NCI-H446 treated with DMSO at 0.1 percent for 48 hours (cell line): ENCODE results near the gene SAMMSON.

Experiments used
- DNase-seq: peaks from one replicate; lab custom pipeline; 2025; lab: John Stamatoyannopoulos, UW

Gene SAMMSON

DNA sequence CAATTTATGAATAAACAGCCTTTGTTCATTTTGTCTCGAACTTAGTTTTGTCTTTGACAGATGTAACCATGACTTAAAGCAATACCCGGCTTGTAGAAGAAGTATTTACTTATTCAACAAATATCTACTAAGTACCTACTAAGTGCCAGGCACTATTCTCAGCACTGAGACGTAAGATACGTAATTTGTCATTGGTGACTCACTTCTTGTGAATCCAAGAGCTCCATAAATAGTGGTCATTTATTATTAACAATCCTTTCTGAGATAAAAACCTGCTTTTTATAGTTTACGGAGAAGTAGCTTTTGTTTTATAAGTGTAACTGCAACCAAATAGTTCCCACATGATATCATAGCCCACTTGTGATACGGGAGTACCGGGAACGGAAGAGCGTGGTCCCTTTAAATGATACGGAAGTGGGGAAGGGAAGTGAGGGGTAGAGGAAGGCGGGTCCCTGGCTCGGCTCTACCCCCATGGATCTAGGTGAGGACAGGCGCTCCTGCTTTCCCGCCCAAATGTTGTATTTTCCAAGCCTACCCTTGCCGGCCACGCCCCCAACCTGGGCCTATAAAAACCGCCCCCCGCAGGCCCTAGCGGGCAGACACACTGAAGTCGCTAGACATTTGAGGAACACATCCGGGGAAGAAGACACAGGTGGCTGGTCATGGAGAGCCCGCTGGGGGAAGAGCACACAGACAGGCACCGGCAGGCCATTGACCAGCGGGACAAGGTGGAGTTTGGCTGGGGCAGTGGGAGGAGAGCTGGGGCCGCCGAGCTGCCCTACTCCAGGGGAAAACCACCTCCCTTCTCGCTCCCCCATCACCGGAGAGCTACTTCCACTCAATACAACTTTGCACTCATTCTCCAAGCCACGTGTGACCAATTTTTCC is at the start of gene SAMMSON:
SAMMSON (plus strand) TSS at position 594 of the 888 bp plus-strand sequence.
- no peak for DNase-seq

DNA sequence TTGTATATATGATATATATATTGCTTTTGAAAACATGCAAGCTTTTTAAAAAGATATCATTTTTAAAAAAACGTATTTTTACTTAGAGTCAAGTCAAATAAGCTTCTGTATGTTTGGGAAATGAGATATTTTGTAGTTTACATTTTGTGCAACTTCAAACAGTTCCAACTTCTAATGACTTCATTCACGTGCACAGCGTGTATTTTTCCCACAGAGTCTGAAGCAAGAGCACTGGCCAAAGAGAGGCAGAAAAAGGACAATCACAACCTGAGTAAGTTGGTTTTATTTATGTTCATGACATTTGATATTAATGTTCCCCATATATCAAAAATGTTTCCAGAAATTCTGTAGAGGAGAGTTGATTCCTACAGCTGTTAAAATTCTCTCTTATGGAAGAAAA is 47.9 kb upstream of the SAMMSON start:
- DNase-seq, result no peak

- DNase-seq, result no peak
These were observed 40.0 kb upstream of the SAMMSON start for GRCh38 chr3:69959581-69959980.

- DNase-seq, result no peak
These were observed 37.7 kb upstream of the SAMMSON start for GRCh38 chr3:69961706-69962439.

- no peak for DNase-seq
These were observed 35.9 kb upstream of the SAMMSON start for GRCh38 chr3:69963643-69964042.

GRCh38 chr3:69967156-69967555 is 32.4 kb upstream of the SAMMSON start:
- DNase-seq, result no peak

DNA sequence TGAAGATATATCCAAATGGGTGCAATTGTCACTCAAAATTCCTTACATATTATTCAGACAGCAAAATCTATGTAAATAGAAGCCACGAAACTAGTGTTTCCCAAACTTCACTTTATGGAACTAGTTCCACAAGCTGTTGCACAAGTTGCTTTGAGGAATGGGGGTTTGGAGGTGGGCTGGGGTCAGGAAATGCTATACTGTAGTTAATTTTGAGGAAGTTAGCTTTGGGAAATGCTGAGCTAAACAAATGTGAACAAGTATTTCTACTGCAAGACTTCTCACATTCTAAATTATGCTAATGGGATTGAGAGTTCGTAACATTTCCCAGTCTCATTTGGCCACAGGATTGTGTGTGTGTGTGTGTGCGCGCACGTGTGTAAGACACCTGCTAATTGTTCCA is 28.7 kb upstream of the SAMMSON start:
- no peak for DNase-seq

GRCh38 chr3:69972672-69973071 is 26.9 kb upstream of the SAMMSON start:
- no peak for DNase-seq

GRCh38 chr3:69976021-69976420 is 23.5 kb upstream of the SAMMSON start:
- DNase-seq, result no peak

- no peak for DNase-seq
These were observed 15.8 kb upstream of the SAMMSON start for GRCh38 chr3:69983546-69984265.

GRCh38 chr3:69985266-69985665 is 14.3 kb upstream of the SAMMSON start:
- no peak for DNase-seq

GRCh38 chr3:69986419-69986818 is 13.1 kb upstream of the SAMMSON start:
- no peak for DNase-seq

DNA sequence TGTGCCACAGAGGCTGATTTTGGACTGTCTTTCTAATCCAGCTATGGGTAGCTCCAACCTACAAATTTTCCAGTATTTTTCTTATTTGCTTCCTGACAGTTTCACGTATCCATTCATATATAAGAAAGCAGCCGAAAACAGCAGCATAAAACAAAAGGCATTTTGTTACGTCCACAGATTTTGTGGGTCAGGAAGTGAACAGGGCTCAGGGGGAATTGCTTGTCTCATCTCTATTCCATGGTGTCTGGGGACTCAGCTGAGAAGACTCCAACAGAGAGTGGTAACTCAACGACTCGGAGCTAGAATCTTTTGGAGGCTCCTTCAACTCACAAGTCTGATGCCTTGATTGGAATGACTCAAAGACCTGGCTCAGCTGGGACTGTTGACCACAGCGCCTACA is 11.7 kb upstream of the SAMMSON start:
- DNase-seq, result no peak

DNA sequence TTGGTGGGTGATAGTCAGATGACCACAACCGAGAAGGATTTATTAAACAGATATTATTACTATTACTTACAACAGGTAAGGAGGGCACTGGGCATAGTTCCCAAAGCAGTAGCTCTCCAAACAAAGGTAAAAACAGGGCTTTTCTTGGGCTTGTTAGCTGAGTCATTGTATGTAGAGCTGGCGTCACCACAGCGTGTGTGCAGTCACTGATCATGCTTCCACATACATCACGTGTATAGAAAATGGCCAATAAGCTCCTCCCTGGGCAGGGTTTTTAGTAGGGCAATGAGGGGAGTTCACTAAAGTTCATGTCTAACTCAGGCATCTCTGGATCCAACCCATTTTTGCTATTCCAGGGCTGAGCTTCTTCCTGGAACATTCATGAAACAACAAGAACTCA is 5.8 kb upstream of the SAMMSON start:
- DNase-seq, result no peak

GRCh38 chr3:69994919-69995318 is 4.6 kb upstream of the SAMMSON start:
- no peak for DNase-seq

GRCh38 chr3:69997631-69998307 is 1.8 kb upstream of the SAMMSON start:
- DNase-seq, result no peak

- no peak for DNase-seq
These were observed 784 bp upstream of the SAMMSON start for GRCh38 chr3:69998759-69999139.

GRCh38 chr3:70000028-70000410 is 486 bp downstream of the SAMMSON start:
- no peak for DNase-seq

DNA sequence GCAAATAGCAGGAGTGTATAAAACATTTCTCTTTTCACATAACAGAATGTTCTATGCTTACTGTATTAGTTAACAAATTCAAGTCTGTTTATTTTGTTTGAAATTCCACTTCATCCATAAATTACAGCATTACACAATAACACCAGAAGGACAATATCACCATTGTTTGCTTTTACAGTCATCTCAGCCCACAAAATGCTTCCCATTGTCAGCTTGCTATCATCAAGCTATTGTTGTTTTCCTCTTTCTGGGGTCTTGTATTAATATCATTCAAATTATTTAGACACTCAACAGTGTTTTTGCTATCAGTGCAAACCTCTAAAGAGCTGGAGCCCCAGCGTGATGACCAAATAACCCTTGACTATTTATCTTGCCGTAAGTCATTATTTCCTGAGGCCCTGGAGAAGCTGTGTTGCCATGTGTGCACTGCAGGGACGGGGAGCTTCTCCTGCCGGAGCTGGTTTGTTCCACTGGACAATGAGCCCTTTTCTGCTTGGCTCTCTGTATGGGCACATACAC is 1.1 kb downstream of the SAMMSON start:
- DNase-seq, result no peak

DNA sequence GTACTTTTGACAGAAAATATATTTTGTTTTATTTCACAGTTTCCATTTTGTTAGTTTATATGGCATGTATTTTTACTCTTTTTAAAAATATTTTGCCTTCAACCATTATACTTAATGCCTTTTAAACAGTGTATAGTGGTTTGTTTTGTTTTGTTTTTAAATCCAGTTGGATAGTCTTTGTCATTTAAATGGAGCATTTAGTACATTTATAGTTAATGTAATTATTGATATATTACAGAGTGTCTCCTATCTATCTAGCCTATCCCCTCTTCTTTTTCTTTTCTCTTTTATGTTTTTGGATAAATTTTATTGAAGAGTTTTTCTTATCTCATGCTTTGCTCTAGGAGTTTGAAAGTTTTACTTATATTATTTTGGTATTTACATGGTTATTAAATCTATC is 3.6 kb downstream of the SAMMSON start:
- DNase-seq, result no peak

- DNase-seq, result no peak
These were observed 6.6 kb downstream of the SAMMSON start for GRCh38 chr3:70006089-70006488.

- no peak for DNase-seq
These were observed 10.8 kb downstream of the SAMMSON start for GRCh38 chr3:70010346-70010745.
